ENCODE results near the gene TMEM135. TPM values are rescaled to one million over a fixed set of nuclear protein-coding genes. Genes with fewer than 3 reads are reported as not detected.

TMEM135 gene
- total RNA-seq, 1 donor from 2014 or later: 46.4 TPM

GRCh38 chr11:87292598-87292997 lies 254.9 kb downstream of the TMEM135 start:
- no peaks in the 10 kb centered on the region for H4K20me1 ChIP-seq (ENCODE audit: low read depth)
- H3K9ac ChIP-seq: no peak overlapping the region
- no peak overlapping the region for H3K27ac ChIP-seq
- H3F3A ChIP-seq (ENCODE audit: low read depth): no peaks in the 10 kb centered on the region
- H3K27me3 ChIP-seq: no peaks in the 10 kb centered on the region
- Mint-ChIP-seq H3K9me3 (no peaks in the 10 kb centered on the region), H3K4me1 (peaks cover 18% of the 10 kb centered on the region), H3K4me3 (no peak overlapping the region), H3K27me3 (ENCODE audit: insufficient read depth, low read depth) (peaks cover 2% of the 10 kb centered on the region), H3K36me3 (peaks cover 2% of the 10 kb centered on the region), H3K27ac (no peak overlapping the region)
- H2AFZ ChIP-seq (replicated peaks): no peak overlapping the region
- peaks cover 11% of the 10 kb centered on the region for H3K4me1 ChIP-seq
- H3K79me2 ChIP-seq (ENCODE audit: low read depth): no peaks in the 10 kb centered on the region
- no peak overlapping the region for H3K4me3 ChIP-seq
- no peak overlapping the region for H3K4me2 ChIP-seq
- H3K9me3 ChIP-seq (ENCODE audit: low read depth): no peaks in the 10 kb centered on the region
- no peak for DNase-seq (ENCODE audit: low spot score)
- TF ChIP-seq, protein P1, sequence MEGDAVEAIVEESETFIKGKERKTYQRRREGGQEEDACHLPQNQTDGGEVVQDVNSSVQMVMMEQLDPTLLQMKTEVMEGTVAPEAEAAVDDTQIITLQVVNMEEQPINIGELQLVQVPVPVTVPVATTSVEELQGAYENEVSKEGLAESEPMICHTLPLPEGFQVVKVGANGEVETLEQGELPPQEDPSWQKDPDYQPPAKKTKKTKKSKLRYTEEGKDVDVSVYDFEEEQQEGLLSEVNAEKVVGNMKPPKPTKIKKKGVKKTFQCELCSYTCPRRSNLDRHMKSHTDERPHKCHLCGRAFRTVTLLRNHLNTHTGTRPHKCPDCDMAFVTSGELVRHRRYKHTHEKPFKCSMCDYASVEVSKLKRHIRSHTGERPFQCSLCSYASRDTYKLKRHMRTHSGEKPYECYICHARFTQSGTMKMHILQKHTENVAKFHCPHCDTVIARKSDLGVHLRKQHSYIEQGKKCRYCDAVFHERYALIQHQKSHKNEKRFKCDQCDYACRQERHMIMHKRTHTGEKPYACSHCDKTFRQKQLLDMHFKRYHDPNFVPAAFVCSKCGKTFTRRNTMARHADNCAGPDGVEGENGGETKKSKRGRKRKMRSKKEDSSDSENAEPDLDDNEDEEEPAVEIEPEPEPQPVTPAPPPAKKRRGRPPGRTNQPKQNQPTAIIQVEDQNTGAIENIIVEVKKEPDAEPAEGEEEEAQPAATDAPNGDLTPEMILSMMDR (IDR thresholded peaks at IDR 0.05): no peak
- TF ChIP-seq EZH2 (IDR thresholded peaks at IDR 0.05) (no peak), EZH2phosphoT487 (IDR thresholded peaks at IDR 0.05) (no peak)
- no peaks in the 10 kb centered on the region for H3K36me3 ChIP-seq

DNA sequence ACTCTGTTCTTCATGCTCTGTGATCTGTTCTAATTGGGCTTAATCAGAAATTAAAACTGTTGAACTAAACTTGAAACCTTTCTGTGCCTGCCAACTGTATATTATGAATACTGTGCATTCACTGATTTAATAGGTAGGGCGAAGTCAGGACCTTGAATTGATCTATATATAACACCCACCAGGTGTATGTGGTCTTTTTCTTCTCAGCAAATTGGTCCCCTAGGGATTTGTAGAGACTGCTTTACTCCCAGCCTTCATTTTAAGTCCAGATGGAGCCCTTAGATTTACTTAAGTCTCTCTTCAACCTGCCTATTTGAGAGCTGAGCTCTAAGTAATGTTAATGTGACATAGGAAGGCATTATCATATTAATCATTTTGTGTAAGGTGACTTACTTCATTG lies 257.5 kb downstream of the TMEM135 start:
- Histone ChIP-seq H4K20me1 (ENCODE audit: low read depth) (no peaks in the 10 kb centered on the region), H3K9ac (no peak overlapping the region), H3K4me1 (peaks cover 11% of the 10 kb centered on the region), H3K9me3 (ENCODE audit: low read depth) (no peaks in the 10 kb centered on the region), H3K4me2 (no peak overlapping the region), H3K4me3 (no peak overlapping the region), H3K27me3 (no peaks in the 10 kb centered on the region), H2AFZ (replicated peaks) (no peak overlapping the region), H3F3A (ENCODE audit: low read depth) (no peaks in the 10 kb centered on the region), H3K79me2 (ENCODE audit: low read depth) (no peaks in the 10 kb centered on the region), H3K36me3 (no peaks in the 10 kb centered on the region), H3K27ac (no peak overlapping the region)
- Mint-ChIP-seq H3K36me3 (no peaks in the 10 kb centered on the region), H3K4me3 (no peak overlapping the region), H3K27me3 (ENCODE audit: insufficient read depth, low read depth) (peaks cover 2% of the 10 kb centered on the region), H3K9me3 (no peaks in the 10 kb centered on the region), H3K27ac (no peak overlapping the region), H3K4me1 (peaks cover 18% of the 10 kb centered on the region)
- DNase-seq (ENCODE audit: low spot score): no peak
- TF ChIP-seq, protein P1 (IDR thresholded peaks at IDR 0.05): no peak
- TF ChIP-seq EZH2phosphoT487 (IDR thresholded peaks at IDR 0.05): no peak
- TF ChIP-seq EZH2 (IDR thresholded peaks at IDR 0.05): no peak

DNA sequence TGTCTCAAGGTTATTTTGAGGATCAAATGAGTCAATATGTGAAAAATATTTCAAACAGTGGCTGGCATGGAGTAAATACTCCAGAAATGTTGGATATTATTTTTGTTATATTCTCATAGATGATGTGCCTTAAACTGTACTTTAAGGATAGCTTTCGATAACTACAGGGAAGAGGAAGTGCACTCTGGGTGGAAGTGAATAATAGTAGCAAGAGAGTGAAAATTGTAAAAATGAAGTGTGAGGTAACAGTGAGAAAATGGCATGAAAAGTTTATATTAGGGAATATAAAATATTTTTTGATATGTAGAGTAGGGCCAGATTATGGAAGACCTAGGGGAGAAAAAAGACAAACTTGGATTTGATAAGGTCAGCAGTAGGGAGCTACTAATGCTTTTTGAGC lies 258.9 kb downstream of the TMEM135 start:
- Histone ChIP-seq H3K36me3 (no peaks in the 10 kb centered on the region), H3K79me2 (ENCODE audit: low read depth) (no peaks in the 10 kb centered on the region), H3K27ac (no peak overlapping the region), H3K9ac (no peak overlapping the region), H3K9me3 (ENCODE audit: low read depth) (no peaks in the 10 kb centered on the region), H3K4me3 (no peak overlapping the region), H2AFZ (replicated peaks) (no peak overlapping the region), H3F3A (ENCODE audit: low read depth) (no peaks in the 10 kb centered on the region), H3K4me2 (no peak overlapping the region), H3K4me1 (peaks cover 11% of the 10 kb centered on the region), H3K27me3 (no peaks in the 10 kb centered on the region), H4K20me1 (ENCODE audit: low read depth) (no peaks in the 10 kb centered on the region)
- peaks cover 18% of the 10 kb centered on the region for H3K4me1 Mint-ChIP-seq
- no peaks in the 10 kb centered on the region for H3K9me3 Mint-ChIP-seq
- no peak for DNase-seq (ENCODE audit: low spot score)
- no peak for TF ChIP-seq EZH2 (IDR thresholded peaks at IDR 0.05)
- no peak for TF ChIP-seq EZH2phosphoT487 (IDR thresholded peaks at IDR 0.05)
- TF ChIP-seq, protein P1 (IDR thresholded peaks at IDR 0.05): no peak
- no peak overlapping the region for H3K4me3 Mint-ChIP-seq
- no peaks in the 10 kb centered on the region for H3K36me3 Mint-ChIP-seq
- peaks cover 2% of the 10 kb centered on the region for H3K27me3 Mint-ChIP-seq (ENCODE audit: insufficient read depth, low read depth)
- H3K27ac Mint-ChIP-seq: no peak overlapping the region

Data from neural progenitor cell (in vitro differentiated cells).